HL-60 (cell line): ENCODE results near the gene BECN2.

ENCODE experiments used
- DNase-seq, 2 experiments: peaks; one replicate each; pipeline ENCODE4 v3.0.0-alpha.2; 2010 to 2020; ENCODE audit warnings: low read depth in 1 of 2, low spot score in 1 of 2
- H3K27ac ChIP-seq: fragments of 250-450 bp; sonication (Bioruptor Pico); replicated peaks from 2 replicates; pipeline ENCODE4 v1.5.1; 2020; ENCODE audit warnings: mild to moderate bottlenecking, moderate library complexity
- H3K27me3 ChIP-seq: fragments of 250-450 bp; sonication (Bioruptor Pico); 2 replicates; pipeline ENCODE4 v1.5.1; 2021; ENCODE audit warnings: mild to moderate bottlenecking, moderate library complexity; ENCODE audit not compliant: insufficient read depth, poor library complexity, severe bottlenecking
- H3K4me3 ChIP-seq: replicated peaks from 2 replicates; pipeline ENCODE4 v1.5.1; 2011; ENCODE audit warnings: mild to moderate bottlenecking, control low read depth, low read length; ENCODE audit not compliant: insufficient read depth
- CTCF ChIP-seq: IDR thresholded peaks from one replicate; pipeline ENCODE4 v1.5.1; 2011; ENCODE audit warnings: low read length, control low read depth, inconsistent platforms; ENCODE audit not compliant: insufficient read depth
- GABPA ChIP-seq: IDR thresholded peaks from 2 replicates; pipeline ENCODE4 v1.6.1; 2012; ENCODE audit warnings: low read depth
- POLR2AphosphoS5 ChIP-seq: IDR thresholded peaks from 2 replicates; pipeline ENCODE4 v1.6.1; 2012; ENCODE audit warnings: low read depth
- REST ChIP-seq: IDR thresholded peaks from 2 replicates; pipeline ENCODE4 v1.6.1; 2012; ENCODE audit warnings: low read depth; ENCODE audit not compliant: insufficient replicate concordance
- SPI1 ChIP-seq: IDR thresholded peaks from 2 replicates; pipeline ENCODE4 v1.6.1; 2012; ENCODE audit warnings: low read depth, mild to moderate bottlenecking, borderline replicate concordance

The BECN2 gene

GRCh38 chr1:241927321-241927720 is 30.2 kb upstream of the BECN2 start:
- no peak for TF ChIP-seq POLR2AphosphoS5
- no peak for TF ChIP-seq GABPA
- no peak for TF ChIP-seq CTCF
- TF ChIP-seq REST, result no peak
- TF ChIP-seq SPI1, result no peak
- Histone ChIP-seq H3K27me3 (no peaks in the 10 kb centered on the region), H3K27ac (no peak overlapping the region), H3K4me3 (no peak overlapping the region)
- no peak for DNase-seq

DNA sequence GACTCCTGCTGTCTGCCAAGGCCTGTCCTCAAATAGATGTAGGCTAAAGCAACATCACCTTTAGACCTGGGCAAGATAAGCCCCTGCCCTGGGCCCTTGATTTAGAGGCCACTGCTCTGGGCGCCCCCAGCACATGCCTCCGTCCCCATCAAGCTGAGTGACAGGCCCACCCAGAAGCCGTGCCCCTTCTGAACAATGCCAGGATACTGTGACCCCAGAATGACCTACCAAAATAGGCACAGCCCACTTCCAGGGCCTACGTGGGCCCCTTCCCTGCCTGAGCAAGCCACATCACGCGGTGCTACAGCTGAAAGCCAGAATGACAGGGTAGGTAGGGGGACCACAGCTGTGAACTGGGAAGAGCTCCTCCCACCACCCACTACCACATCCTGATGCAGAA is 24.7 kb upstream of the BECN2 start:
- DNase-seq, result no peak
- Histone ChIP-seq H3K27ac (no peak overlapping the region), H3K27me3 (peaks cover 10% of the 10 kb centered on the region), H3K4me3 (no peak overlapping the region)
- TF ChIP-seq CTCF (no peak), GABPA (no peak), SPI1 (no peak), REST (no peak), POLR2AphosphoS5 (no peak)

- H3K27me3 ChIP-seq, result peaks cover 10% of the 10 kb centered on the region
- no peak overlapping the region for H3K27ac ChIP-seq
- TF ChIP-seq REST, result no peak
- DNase-seq, result no peak
- no peak overlapping the region for H3K4me3 ChIP-seq
Observed at GRCh38 chr1:241934201-241934848, 23.2 kb upstream of the BECN2 start.
